Right lung (tissue), 5 donors: Measurements from ENCODE around the gene IL19. TPM values are rescaled to one million over a fixed set of nuclear protein-coding genes. Genes with fewer than 3 reads are reported as not detected.
"Not testable (repeated sequence)": the region's sequence is repeated elsewhere in the genome, so short reads cannot be mapped to it uniquely, and the experiment has no call there.

Experiments used
- DNase-seq, 2 donors: peaks; one replicate each; pipeline ENCODE4 v3.0.0-alpha.2; 2013
- polyA plus RNA-seq, 5 donors: library from polyadenylated mRNA; unstranded; fragments of 120-200 nt; gene quantifications; one replicate each; pipeline versions ENCODE4 v1.2.1 to v1.2.3, GENCODE V29; 2013; ENCODE audit warnings: inconsistent platforms in 1 of 5, low replicate concordance in 1 of 5; ENCODE audit not compliant: insufficient read length in 5 of 5, insufficient read depth in 1 of 5

The IL19 gene
- polyA plus RNA-seq, 5 donors: not detected

DNA sequence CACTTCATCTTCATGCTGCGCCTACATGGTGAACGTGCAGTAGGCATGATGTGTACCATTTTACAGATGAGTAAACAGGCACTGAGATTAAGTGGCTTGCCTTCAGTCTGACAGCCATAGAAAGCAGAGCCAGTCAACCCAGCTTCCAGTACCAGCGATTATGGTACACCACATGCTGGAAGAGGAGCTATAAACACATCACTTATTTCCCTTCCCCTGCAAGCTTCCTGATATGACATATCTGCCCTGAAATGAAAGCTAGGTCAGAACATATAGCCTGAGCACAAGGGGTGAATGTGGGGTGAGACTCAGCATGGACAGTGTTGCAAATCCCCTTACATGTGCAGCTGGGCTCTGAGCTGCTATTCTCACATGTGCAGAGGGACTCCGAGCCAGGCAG lies 61.1 kb downstream of the IL19 start:
- DNase-seq: no peak

DNA sequence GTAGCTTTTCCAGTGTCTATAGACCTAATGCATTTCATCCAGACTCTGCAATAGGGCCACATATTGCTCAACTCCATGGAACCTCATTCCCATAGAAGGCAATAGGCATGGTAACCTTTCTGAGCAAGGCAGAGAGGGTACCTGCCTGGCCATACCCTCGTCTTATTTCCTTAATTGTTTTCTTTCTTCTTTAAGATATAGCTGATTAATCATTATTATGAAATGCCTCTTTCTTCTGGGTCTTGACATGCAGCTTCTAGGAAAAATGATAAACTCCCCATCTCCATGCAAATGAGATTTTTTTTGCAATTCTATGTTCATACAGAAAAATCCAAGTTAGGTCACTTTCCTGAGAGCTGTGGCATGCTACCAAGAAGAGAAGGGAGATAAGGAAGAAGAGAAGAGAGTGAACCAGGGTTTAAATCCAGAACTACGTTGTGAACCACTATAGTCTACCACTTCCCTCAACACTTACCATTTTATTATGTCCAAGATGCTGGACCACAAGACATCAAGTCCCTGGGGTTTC lies 61.8 kb downstream of the IL19 start:
- DNase-seq: no peak

DNA sequence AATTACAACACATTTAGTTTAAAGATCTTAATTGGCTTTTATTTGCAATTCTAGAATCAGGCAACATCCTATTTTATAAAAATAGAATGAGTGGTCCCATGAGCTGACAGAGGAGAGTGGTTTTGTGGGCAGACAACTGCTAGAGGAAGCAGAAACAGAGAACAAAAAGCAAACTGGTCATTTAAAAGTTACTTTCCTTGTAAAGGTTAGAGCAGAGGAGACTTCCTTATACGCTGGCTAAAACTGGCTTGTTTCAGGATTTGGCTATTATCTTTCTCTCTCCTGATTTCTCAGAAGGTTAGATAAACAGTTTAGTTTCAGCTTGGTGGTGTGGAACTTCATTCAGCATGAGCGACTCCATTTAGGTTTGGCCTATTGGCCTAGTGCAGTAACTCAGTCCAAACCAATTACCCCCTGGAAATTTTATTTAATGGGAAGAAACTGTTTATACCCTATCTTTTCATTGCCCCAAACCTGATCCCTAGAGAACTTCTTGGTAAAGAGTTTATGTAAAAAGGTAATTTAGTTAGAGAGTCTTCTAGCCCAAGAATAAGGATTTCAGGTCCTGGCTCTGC lies 62.6 kb downstream of the IL19 start:
- no peak for DNase-seq

DNA sequence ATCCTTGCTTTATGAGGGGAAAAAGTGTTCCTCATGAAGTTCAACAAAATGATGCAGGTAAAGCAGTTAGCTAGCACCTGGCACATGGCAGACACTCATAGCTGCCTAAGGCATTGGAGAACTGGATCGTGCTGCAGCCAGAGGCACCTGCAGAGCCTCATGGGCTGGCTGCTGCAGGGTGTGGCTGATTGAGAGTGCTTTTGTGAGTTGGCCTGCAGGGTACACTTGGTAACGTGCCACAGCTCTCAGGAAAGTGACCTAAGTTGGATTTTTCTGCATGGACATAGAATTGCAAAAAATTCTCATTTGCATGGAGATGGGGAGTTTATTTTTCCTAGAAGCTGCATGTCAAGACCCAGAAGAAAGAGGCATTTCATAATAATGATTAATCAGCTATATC lies 63.2 kb downstream of the IL19 start:
- DNase-seq: no peak

DNA sequence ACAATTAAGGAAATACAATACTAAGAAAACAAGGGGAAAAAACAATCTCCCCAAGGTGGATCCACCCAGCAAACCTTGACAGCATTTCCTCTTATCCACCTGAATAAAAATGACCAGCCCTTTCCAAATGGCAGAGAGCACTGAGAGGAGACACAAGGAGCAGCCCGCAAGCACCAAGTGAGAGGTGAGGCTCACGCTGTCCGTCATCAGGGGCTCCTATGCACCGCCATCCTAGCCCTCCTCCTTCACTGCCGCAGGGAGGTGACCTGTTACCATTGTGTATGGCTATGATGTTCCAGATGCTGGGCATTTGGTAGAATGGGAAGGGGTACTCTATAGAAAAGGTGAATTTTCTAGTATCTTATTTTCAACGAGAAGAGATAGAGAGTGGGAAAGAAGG lies 63.6 kb downstream of the IL19 start:
- DNase-seq: no peak

DNA sequence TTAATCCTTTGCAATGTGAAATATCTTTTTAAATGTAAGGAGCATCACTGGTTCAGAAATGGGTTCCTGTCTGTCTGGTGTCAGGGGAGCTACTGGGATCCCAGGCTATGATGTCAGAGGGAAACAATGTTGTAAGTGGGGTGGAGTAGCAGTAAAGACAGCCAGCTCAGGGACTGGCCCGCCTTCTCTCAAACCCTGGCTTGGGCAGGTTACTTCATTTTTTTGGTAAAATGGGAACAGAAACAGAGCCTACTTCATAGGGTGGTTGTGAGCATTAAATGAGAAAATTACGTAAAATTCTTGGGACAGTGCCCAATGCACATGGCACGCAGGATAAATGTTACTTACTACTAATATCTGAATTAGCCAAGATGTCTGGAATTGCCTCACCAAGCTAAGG lies 64.1 kb downstream of the IL19 start:
- no peak for DNase-seq

DNA sequence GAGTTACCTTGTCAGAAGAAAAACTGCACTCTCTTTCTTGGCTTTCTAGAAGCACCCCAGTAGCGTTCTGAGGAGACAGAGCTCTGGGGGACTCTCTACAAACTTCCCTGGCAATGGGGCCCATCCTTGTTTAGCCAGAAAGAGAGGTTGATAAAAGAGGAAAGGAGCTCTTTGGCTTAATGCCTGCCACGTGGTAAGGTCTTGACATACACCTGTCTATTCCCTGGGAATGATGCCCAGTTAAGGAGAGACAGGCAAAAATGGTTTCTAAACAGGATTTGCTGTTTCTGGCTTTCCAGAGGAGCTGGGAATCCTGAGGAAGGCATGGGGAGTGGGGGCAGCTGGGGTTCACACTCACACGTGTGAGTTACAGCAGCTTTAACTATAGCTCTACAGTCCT lies 64.6 kb downstream of the IL19 start:
- DNase-seq: no peak

DNA sequence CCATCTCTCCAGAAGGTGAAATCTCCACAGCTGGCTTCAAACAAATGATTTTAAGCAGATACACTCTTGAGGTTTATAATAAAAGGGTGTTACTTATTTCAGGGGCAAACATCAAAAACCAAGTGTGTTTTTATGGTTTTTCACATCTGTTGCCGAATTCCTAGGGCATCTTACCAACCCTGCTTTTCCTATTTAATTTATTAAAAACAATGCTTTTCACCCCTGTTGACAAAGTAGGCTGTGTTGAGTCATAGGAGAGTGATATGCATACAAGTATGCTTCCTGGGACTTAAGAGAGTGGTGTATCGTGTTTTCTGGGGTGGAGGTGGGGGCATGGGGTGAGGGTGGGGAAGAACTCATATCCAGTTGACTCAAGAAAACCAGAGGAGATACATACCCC lies 65.5 kb downstream of the IL19 start:
- DNase-seq: no peak

DNA sequence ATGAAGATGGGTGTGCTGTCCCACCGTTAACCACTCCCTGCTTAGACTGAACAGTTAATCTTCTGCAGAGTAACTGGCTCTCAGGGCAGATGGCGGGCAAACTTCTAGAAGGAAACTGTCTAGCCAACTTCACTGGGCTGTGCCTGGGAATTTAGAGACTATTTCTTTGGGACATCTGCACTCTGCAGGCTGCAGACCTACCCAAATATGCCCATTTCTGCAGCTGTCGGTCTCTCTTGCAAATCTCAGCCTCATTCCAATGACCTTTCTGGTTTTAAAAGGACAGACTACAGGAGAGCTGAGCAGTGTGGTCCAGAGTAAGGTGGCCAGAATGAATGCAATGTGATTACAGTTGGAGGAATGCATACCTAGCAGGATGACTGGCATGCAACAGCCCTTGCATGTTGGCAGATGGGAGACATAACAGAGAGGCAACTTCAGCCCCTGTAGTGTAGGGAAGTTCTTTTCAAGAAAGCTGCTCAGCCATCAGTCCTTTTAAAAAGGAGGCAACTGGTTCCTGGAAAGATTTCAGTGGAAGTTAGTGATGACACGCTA lies 68.5 kb downstream of the IL19 start:
- no peak for DNase-seq

DNA sequence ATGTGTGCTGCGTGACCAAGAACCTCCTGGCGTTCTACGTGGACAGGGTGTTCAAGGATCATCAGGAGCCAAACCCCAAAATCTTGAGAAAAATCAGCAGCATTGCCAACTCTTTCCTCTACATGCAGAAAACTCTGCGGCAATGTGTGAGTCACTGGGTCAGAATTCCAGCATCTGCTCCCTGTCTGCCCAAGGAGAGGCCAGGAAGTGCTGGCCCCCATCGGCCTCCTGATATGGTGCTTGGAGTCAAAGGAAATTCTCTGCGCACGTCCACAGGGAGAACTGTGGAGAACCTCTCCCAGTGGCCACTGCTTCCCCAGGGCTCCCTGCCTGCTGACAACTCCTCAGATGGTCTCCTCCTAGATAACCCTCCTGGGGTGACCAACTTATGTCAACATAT lies 69.3 kb downstream of the IL19 start:
- DNase-seq: no peak

DNA sequence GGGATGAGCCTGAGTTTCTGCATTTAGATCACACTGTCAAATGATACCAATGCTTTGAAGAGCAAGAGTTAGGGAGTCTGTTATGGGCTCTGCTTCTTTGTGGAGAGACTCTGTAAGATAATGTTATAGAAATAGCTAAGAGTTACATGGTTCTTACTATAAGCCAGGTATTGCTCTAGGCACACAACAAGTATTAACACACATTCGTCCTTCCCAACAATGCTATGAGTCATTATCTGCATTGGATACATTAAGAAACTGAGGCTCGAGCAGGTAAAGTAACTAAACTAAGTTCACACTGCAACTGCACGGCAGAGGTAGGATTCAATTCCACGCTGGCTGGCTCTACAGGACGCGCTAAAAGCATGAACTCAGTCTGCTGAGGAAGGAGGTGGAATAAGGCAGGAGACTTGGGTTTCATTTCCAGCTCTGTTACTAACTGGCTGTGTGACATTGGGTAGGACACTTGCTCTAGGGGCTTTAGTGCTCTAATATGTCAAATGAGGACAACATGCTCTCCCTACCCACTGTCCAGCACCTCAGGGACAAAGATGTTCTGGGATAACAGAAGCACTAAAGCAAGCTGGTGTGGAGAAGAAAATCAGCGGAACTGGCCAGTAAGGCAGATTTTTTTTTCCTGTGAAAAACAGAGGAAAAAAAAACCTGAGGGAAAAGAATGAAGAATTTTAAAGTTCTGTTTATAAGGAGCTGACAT lies 71.2 kb downstream of the IL19 start:
- DNase-seq: no peak

DNA sequence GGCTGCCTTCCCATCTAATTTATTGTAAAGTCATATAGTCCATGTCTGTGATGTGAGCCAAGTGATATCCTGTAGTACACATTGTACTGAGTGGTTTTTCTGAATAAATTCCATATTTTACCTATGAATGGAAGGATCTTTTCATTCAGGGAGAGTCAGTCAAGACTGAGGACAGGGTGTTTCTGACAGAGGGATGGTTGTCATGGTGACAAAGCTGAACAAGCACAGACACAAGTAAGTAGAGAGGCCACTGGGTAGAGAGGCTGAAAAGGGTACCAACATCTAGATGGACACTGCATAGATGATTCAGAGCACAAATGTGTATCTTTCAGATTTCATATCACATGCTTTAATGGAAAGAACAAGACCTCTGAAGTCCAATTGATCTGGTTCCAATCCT lies 72.3 kb downstream of the IL19 start:
- no peak for DNase-seq

DNA sequence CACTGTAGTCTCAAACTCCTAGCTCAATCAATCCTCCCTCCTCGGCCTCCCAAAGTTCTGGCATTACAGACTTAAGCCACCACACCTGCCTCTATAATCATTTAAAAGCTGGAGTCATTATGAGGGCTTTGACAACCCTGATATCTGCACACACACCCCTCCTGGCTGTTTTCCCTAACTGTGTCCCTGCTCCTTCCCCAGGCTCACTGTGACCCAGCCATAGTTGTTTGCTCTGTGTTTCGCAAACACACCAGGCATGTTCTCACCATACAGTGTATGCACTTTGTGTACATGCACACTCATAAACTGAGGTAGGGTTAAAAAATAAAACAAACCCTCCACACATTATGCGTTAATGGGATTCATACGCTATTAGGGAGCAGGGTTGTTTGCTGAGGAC lies 73.1 kb downstream of the IL19 start:
- DNase-seq: no peak

DNA sequence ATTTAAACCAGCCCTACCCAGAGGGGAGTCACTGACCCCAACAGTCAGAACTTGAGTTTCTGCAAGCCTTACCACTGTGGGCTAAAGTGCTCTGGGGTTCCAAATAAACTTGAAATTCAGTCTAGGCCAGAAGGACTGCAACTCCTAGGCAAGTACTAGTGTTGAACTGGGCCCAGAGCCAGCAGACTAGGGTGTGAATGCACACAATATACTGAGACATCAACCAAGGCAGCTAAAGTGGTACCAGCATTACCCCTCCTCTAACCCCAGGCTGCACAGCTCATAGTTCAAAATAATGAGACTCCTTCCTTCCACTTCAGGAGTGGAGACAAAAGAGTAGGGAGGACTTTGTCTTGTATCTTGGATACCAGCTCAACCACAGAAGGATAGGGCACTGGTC lies 75.9 kb downstream of the IL19 start:
- DNase-seq: no peak

DNA sequence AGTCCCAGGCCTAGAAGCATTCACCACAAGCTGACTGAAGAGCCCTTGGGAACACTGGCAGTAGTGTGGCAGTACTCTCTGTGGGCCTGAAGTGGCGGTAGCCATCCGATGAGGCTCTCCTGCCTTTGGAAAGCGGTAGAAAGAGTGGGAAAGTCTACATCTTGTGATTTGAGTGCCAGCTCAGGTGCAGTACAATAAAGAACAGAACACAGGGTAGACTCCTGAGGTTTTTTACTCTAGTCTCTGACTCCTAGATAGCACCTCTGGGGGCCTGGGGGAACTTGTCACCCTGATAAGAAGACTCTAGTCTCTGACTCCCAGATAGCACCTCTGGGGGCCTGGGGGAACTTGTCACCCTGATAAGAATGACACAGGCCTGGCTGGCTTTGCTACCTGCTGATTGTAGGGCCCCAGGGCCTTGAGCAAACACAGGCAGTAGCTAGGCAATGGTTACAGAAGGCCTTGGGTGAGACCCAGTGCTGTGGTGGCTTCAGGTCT lies 76.8 kb downstream of the IL19 start:
- no peak for DNase-seq

DNA sequence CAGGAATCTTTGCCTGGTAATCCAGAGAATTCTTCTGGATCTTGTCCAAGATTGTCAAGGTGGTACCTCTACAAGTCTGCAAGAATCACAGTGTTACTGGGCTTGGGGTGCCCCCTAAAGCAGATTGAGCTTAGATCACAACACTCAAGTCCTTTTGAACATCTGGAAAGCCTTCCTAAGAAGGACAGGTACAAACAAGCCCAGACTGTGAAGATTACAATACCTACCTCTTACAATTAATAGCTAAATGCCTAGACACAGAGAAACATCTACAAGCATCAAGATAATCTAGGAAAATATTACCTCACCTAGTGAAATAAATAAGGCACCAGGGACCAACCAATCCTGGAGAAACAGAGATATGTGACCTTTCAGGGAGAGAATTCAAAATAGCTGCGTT lies 77.4 kb downstream of the IL19 start:
- no peak for DNase-seq

DNA sequence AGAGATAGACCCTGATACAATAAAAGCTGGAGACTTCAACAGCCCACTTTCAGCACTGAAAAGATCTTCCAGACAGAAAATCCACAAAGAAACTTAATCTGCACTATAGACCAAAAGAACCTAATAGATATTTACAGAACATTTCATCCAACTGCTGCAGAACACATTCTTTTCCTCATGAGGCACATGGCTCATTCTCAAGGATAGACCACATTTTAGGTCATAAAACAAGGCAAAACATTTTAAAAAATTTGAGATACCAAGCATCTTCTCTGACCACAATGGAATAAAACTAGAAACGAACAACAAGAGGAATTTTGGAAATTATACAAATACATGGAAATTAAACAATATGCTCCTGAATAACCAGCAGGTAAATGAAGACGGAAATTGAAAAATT lies 79.8 kb downstream of the IL19 start:
- DNase-seq: no peak

DNA sequence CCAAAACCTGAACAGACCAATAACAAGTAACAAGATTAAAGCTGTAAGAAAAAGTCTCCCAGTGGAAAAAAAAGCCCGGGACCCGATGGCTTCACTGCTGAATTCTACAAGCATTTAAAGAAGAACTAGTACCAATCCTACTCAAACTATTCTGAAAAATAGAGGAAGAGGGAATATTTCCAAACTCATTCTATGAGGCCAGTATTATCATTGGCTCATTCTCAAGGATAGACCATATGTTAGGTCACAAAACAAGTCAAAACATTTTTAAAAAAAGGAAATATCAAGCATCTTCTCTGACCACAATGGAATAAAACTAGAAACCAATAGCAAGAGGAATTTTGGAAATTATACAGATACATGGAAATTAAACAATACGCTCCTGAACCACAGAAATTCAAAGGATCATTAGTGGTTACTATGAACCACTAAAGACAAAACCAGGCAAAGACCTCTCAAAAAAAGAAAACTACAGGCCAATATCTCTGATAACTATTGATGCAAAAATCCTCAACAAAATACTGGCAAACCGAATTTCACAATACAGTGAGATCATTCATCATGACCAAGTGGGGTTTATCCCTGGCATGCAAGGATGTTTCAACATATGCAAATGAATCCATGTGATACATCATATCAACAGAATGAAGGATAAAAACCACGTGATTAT lies 80.9 kb downstream of the IL19 start:
- no peak for DNase-seq

DNA sequence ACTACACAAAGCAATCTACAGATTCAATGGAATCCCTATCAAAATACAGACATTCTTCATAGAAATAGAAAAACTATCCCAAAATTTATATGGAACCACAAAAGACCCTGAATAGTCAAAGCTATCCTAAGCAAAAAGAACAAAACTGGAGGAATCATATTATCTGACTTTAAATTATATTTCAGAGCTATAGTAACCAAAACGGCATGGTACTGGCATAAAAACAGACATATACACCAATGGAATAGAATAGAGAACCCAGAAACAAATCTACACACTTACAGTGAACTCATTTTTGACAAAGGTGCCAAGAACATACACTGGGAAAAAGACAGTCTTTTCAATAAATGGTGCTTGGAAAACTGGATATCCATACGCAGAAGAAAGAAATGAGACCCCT lies 82.1 kb downstream of the IL19 start:
- not testable (repeated sequence) for DNase-seq

DNA sequence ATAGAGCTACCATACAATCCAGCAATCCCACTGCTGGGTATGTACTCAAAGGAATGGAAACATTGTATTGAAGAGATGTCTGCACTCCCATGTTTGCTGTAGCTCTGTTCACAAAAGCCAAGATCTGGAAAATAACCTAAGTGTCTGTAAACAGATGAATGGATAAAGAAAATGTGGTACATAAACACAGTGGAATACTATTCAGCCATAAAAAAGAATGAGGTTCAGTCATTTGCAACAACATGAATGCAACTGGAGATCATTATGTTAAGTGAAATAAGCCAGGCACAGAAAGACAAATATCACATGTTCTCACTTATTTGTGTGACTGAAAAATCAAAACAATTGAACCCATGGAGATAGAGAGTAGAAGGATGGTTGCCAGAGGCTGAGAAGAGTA lies 83.1 kb downstream of the IL19 start:
- DNase-seq: not testable (repeated sequence)

DNA sequence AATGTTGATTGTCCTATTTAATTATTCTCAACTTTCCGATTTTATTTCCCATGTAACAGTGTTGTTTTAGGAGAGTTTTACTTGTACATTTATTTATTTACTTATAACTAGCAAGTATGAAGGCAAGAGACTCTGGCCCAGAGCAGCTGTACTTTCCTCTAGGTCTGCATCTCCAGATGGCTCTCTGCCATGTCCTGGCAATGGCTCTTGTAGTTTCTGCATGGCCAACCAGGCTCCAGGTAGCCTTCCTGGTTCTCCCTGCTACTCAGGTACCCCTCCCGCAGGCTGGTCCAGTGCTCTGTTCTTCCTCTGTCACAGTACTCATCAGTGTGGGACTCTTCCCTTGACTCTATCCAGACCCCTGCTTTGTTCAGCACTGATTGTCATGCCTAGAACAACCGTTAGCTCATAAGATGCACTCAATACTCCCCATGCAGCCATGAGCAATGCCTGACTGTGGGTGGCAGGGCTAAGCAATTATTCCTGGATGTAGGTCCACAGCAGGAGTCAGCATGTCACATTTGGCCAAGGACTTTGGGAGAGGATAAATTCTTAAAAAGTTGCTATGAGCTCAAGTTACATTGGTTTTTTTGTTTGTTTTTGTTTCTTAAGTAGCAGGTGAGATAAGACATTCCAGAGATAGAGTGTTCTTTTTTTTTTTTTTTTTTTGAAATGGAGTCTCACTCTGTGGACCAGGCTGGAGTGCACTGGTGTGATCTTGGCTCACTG lies 84.0 kb downstream of the IL19 start:
- no peak for DNase-seq

DNA sequence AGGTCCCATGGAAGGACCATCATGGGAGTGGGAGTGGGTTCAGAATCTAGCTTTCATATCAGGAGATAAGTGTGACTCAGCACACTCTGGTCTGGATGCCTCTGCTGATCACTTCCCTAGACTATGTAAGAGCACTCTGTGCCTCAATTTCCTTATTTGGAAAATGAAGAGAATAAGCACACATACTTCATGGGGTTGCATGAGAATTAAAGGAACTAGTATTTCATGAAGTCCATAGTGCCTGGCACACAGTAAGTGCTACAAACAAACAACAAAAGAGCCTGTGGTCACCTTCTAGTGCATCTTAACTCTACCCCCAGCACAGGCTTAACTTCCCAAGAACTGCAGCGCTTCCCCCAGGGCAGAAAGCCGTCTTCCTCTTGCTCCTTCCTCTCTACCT lies 85.3 kb downstream of the IL19 start:
- no peak for DNase-seq
